ENCODE data around the gene TRPV2. TPM values are rescaled to one million over a fixed set of nuclear protein-coding genes. Genes with fewer than 3 reads are reported as not detected.
"Not testable (repeated sequence)": the region's sequence is repeated elsewhere in the genome, so short reads cannot be mapped to it uniquely, and the experiment has no call there.

TRPV2 gene
- total RNA-seq, 4 donors from 2014 or later = 3.9 to 19.0 (median 7.7) TPM

- Histone ChIP-seq H3K27ac (no peak overlapping the region), H3K36me3 (peaks cover 0 to 58% (median 0%) of the 10 kb centered on the region in 3 donors), H3K4me1 (peaks cover 0 to 38% (median 0%) of the 10 kb centered on the region in 4 donors), H3K4me3 (no peak overlapping the region), H3K27me3 (no peaks in the 10 kb centered on the region), H3K9me3 (no peaks in the 10 kb centered on the region)
- no peak for DNase-seq
- TF ChIP-seq POLR2A (IDR thresholded peaks at IDR 0.05) = no peak
- TF ChIP-seq CTCF (IDR thresholded peaks at IDR 0.05) = no peak
These were observed 32.3 kb downstream of the TRPV2 start for GRCh38 chr17:16447676-16448075.

- Histone ChIP-seq H3K9me3 (no peaks in the 10 kb centered on the region), H3K27me3 (no peaks in the 10 kb centered on the region), H3K36me3 (peaks cover 0 to 50% (median 0%) of the 10 kb centered on the region in 3 donors), H3K4me1 (peaks cover 0 to 29% (median 0%) of the 10 kb centered on the region in 4 donors), H3K27ac (no peak overlapping the region), H3K4me3 (no peak overlapping the region)
- DNase-seq = no peak
- no peak for TF ChIP-seq POLR2A (IDR thresholded peaks at IDR 0.05)
- no peak for TF ChIP-seq CTCF (IDR thresholded peaks at IDR 0.05)
These were observed 33.1 kb downstream of the TRPV2 start for GRCh38 chr17:16448490-16448889.

- no peak for TF ChIP-seq POLR2A (IDR thresholded peaks at IDR 0.05)
- TF ChIP-seq CTCF (IDR thresholded peaks at IDR 0.05) = no peak
- peaks cover 0 to 43% (median 0%) of the 10 kb centered on the region in 3 donors for H3K36me3 ChIP-seq
- peaks cover 0 to 24% (median 0%) of the 10 kb centered on the region in 4 donors for H3K4me1 ChIP-seq
- DNase-seq = no peak
- no peak overlapping the region for H3K27ac ChIP-seq
- no peak overlapping the region for H3K4me3 ChIP-seq
- H3K9me3 ChIP-seq = no peaks in the 10 kb centered on the region
- H3K27me3 ChIP-seq = no peaks in the 10 kb centered on the region
These were observed 33.8 kb downstream of the TRPV2 start for GRCh38 chr17:16449121-16449570.

GRCh38 chr17:16450028-16450427 lies 34.7 kb downstream of the TRPV2 start:
- Histone ChIP-seq H3K27ac (no peak overlapping the region), H3K4me3 (no peak overlapping the region), H3K36me3 (peaks cover 0 to 37% (median 0%) of the 10 kb centered on the region in 3 donors), H3K27me3 (no peaks in the 10 kb centered on the region), H3K9me3 (no peaks in the 10 kb centered on the region), H3K4me1 (peaks cover 0 to 15% (median 0%) of the 10 kb centered on the region in 4 donors)
- TF ChIP-seq POLR2A (IDR thresholded peaks at IDR 0.05) (no peak), CTCF (IDR thresholded peaks at IDR 0.05) (no peak)
- no peak for DNase-seq

GRCh38 chr17:16452268-16452667 lies 36.9 kb downstream of the TRPV2 start:
- H3K27me3 ChIP-seq, H3K9me3 ChIP-seq, H3K4me1 ChIP-seq, DNase-seq, H3K4me3 ChIP-seq, H3K27ac ChIP-seq: not testable (repeated sequence)
- H3K36me3 ChIP-seq = peaks cover 0 to 34% (median 0%) of the 10 kb centered on the region in 3 donors

GRCh38 chr17:16453493-16453851 lies 38.1 kb downstream of the TRPV2 start:
- no peak for TF ChIP-seq POLR2A (IDR thresholded peaks at IDR 0.05)
- no peak for TF ChIP-seq CTCF (IDR thresholded peaks at IDR 0.05)
- no peaks in the 10 kb centered on the region for H3K27me3 ChIP-seq
- no peaks in the 10 kb centered on the region for H3K4me1 ChIP-seq
- peak overlapping the region in 1 of 4 donors; percentile 62 for H3K27ac ChIP-seq
- no peak overlapping the region for H3K4me3 ChIP-seq
- no peak for DNase-seq
- peaks cover 0 to 34% (median 0%) of the 10 kb centered on the region in 3 donors for H3K36me3 ChIP-seq
- no peaks in the 10 kb centered on the region for H3K9me3 ChIP-seq

Measured in Peyer's patch (tissue), 4 donors.